Measurements from ENCODE around the gene IL1RL1.
"Not testable (repeated sequence)": the region's sequence is repeated elsewhere in the genome, so short reads cannot be mapped to it uniquely, and the experiment has no call there.

The IL1RL1 gene

GRCh38 chr2:102321941-102322719, 10.8 kb downstream of the IL1RL1 start:
- no peak overlapping the region for H3K4me3 ChIP-seq (ENCODE audit: control insufficient read depth, low read depth, low read length)
- TF ChIP-seq CTCF (IDR thresholded peaks at IDR 0.05; ENCODE audit: control insufficient read depth, insufficient read depth, low read depth, low read length, missing control alignments) = no peak
- no peak for DNase-seq (ENCODE audit: low read depth)

GRCh38 chr2:102324914-102325313, 13.6 kb downstream of the IL1RL1 start:
- not testable (repeated sequence) for H3K4me3 ChIP-seq (ENCODE audit: control insufficient read depth, low read depth, low read length); DNase-seq (ENCODE audit: low read depth)

- no peak overlapping the region for H3K4me3 ChIP-seq (ENCODE audit: control insufficient read depth, low read depth, low read length)
- no peak for DNase-seq (ENCODE audit: low read depth)
- no peak for TF ChIP-seq CTCF (IDR thresholded peaks at IDR 0.05; ENCODE audit: control insufficient read depth, insufficient read depth, low read depth, low read length, missing control alignments)
Measured at GRCh38 chr2:102331311-102331980, 20.1 kb downstream of the IL1RL1 start.

GRCh38 chr2:102334486-102334885, 23.1 kb downstream of the IL1RL1 start:
- DNase-seq (ENCODE audit: low read depth) = no peak
- no peak overlapping the region for H3K4me3 ChIP-seq (ENCODE audit: control insufficient read depth, low read depth, low read length)
- TF ChIP-seq CTCF (IDR thresholded peaks at IDR 0.05; ENCODE audit: control insufficient read depth, insufficient read depth, low read depth, low read length, missing control alignments) = no peak

- TF ChIP-seq CTCF (IDR thresholded peaks at IDR 0.05; ENCODE audit: control insufficient read depth, insufficient read depth, low read depth, low read length, missing control alignments) = no peak
- H3K4me3 ChIP-seq (ENCODE audit: control insufficient read depth, low read depth, low read length) = no peak overlapping the region
- no peak for DNase-seq (ENCODE audit: low read depth)
Measured at GRCh38 chr2:102335871-102336366, 24.6 kb downstream of the IL1RL1 start.

- no peak overlapping the region for H3K4me3 ChIP-seq (ENCODE audit: control insufficient read depth, low read depth, low read length)
- no peak for DNase-seq (ENCODE audit: low read depth)
- no peak for TF ChIP-seq CTCF (IDR thresholded peaks at IDR 0.05; ENCODE audit: control insufficient read depth, insufficient read depth, low read depth, low read length, missing control alignments)
Measured at GRCh38 chr2:102336502-102336945, 25.2 kb downstream of the IL1RL1 start.

- H3K4me3 ChIP-seq (ENCODE audit: control insufficient read depth, low read depth, low read length) = no peak overlapping the region
- TF ChIP-seq CTCF (IDR thresholded peaks at IDR 0.05; ENCODE audit: control insufficient read depth, insufficient read depth, low read depth, low read length, missing control alignments) = no peak
- DNase-seq (ENCODE audit: low read depth) = no peak
Measured at GRCh38 chr2:102337012-102337411, 25.6 kb downstream of the IL1RL1 start.
